ENCODE results near the gene TTC31.

TTC31 gene

DNA sequence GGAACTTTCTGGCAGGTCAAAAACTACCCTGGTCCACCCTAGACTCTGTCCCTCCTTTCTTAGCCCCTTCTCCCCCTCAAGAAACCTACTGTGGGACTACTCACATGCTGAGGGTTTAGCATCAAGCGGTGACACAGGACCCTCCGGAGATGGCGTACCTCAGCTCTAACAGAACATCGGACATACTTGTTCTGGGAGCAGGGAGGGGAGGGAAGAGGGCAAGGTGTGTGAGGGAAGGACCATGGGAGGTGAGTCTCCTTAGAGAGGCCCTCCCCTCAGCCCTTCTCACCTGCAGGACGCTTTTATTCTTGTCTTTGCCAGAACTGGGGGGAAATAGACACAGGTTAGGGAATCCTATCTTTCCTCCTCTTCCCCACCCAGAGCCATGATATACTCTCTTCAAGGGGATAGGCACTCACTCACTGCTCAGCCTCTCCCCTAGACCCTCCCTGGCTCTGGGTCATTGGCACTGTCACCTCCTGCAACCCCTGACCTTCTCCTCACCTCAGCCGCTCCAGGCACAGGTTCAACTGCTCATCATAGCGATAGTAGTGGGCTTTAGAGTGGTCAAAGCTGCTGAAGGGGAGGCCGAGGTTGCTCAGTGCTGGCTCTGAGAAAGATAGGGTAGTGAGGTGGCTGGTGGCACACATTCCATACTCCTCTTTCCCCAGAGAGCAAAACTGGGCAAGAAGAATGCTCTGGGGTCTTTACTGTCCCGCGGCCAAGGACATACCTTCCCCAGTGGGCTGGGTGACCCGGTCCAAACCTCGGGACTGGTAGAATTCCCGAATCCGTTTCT is 22.8 kb downstream of the TTC31 start:
- no peak for DNase-seq

DNA sequence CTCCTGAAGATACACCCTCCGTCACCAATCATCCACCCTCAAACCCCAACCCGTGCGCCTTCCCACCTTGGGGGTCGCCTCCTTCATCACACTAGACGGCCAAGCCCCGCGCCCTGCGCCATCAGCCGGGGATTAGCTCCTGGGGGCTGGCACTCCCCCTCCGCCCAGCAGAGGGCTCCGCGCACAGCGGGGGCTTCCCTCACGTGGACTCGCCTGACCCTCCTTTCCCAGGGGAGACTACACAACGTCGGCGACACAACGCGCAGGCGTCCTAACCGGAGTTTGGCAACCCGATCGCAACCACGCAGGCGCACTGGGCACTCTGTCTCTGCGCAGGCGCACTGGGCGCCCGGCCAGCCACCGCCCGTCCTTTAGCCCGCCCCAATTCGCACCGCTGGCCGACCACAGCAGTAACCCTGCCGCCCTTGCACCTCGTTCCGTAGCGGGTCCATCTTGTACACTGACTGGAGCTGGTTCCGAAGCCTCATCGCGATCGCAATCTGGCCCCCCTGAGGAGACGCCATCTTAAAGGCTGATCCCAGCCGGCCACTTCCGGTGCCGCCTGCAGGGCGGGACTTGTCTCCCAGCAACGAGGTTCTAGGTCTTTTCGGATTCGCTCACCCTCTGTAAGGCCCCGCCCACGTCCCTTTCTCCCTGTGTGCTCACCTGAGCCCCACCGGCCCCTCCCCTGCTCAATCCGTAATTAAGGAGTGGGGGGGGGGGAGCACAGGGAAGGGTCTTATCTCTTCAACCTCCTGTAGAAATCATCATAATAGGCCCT is 24.5 kb downstream of the TTC31 start, which contains the start of gene PCGF1:
Gene PCGF1, minus strand, starts transcription at position 551 of the 781 bp plus-strand sequence. Its CDS starts 27 bp downstream, at position 524.
- peak; percentile 99 for DNase-seq

DNA sequence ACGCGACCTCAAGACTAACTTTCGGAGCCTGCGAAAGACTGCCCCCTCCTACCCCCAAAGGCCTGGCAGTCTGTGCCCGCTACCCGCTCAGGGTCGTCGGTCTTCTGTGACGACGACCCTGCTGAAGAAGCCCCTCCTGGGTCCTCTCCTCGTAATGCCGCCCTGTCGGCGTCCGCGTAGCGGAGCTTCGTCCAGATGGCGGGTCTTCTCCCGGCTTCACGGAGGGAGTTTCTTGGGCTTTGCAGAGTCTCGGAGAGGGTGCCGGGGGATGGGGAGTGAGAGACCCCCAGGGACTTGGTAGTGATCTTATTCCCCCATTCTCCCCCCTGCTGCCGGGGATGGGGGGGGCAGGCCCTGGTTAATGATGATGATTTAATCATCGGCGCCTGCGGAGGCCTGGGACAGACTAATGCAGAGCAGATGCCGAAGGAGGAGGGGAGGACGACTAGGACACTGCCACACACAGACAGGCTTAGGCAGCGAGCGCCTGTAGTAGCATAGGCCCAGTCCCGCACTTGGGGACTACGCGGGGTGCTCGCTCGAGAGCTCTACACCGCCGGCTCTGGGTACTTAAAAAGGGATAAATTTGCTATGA is 25.1 kb downstream of the TTC31 start:
- peak; percentile 79 to 83 for DNase-seq

GRCh38 chr2:74510272-74510671 is 27.4 kb downstream of the TTC31 start:
- DNase-seq, result no peak

DNA sequence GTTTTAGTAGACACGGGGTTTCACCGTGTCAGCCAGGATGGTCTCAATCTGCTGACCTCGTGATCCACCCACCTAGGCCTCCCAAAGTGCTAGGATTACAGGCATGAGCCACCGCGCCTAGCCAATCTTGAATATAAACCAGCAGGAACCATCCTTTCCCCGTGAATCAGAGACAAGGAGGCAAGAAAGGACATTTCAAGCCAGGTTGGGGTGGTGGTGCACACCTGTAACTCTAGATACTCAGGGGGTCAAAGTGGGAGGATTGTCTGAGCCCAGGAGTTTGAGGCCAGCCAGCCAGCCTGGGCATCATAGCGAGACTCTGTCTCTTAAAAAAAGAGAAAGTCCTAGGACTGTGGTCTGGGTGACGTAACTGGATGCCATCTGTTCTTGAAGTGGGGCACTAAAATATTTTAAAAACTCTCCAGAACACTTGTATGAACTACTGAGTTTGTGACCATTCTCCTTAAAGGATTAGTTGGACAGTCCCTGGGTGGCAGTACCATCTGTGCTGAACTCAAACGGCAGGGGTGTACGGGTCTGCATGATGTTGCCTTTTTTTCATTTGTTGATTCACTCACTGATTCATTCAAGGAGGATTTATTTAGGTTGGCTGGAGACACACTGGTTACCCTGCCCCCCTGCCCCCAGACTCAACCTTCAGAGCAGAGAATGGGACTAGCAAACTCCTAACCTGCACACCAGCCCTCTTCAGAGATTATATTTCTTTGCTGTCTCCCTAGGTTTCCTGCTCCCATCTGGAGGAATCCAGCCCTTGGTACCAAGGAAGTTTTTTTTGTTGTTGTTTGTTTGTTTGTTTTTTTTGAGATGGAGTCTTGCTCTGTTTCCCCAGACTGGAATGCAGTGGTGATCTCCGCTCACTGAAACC is 28.5 kb downstream of the TTC31 start:
- peak; percentile 85 to 93 for DNase-seq

GRCh38 chr2:74512744-74513604 is 30.1 kb downstream of the TTC31 start:
- DNase-seq, result peak; percentile 9 to 51

- DNase-seq, result peak in 1 of 2 experiments; percentile 49
Measured at GRCh38 chr2:74513605-74514367, 30.9 kb downstream of the TTC31 start.

- peak; percentile 35 to 59 for DNase-seq
Measured at GRCh38 chr2:74514368-74515270, 31.7 kb downstream of the TTC31 start, which contains the start of gene TLX2. TLX2 (plus strand) TSS chr2:74514450; CDS start chr2:74514807, 357 bp downstream.

GRCh38 chr2:74515271-74515980 is 32.5 kb downstream of the TTC31 start:
- DNase-seq, result no peak

GRCh38 chr2:74515981-74516633 is 33.2 kb downstream of the TTC31 start:
- DNase-seq, result peak in 1 of 2 experiments; percentile 18

GRCh38 chr2:74516650-74517049 is 33.8 kb downstream of the TTC31 start:
- no peak for DNase-seq

- no peak for DNase-seq
Measured at GRCh38 chr2:74522516-74522915, 39.6 kb downstream of the TTC31 start.

DNA sequence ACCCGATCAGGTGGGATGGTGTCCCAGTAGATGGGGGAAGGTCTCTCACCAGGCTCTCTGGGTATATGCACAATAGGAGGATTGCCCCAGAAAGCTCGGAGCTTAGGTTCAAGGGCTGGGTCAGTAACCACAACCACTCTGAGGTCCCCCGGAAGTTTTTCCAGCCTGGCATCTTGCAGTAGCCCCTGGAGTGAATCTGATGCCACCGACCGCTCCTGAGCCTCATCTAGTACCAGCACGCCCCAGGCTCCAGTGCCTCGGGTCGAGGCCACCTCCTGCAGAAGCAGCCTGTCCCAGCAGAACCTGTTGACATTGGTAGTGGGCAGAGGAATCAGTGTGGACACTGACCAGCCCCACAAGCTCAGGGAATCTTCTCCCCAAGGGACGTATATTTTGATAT is 41.1 kb downstream of the TTC31 start:
- DNase-seq, result no peak

- DNase-seq, result no peak
Measured at GRCh38 chr2:74524955-74525716, 42.3 kb downstream of the TTC31 start.

DNA sequence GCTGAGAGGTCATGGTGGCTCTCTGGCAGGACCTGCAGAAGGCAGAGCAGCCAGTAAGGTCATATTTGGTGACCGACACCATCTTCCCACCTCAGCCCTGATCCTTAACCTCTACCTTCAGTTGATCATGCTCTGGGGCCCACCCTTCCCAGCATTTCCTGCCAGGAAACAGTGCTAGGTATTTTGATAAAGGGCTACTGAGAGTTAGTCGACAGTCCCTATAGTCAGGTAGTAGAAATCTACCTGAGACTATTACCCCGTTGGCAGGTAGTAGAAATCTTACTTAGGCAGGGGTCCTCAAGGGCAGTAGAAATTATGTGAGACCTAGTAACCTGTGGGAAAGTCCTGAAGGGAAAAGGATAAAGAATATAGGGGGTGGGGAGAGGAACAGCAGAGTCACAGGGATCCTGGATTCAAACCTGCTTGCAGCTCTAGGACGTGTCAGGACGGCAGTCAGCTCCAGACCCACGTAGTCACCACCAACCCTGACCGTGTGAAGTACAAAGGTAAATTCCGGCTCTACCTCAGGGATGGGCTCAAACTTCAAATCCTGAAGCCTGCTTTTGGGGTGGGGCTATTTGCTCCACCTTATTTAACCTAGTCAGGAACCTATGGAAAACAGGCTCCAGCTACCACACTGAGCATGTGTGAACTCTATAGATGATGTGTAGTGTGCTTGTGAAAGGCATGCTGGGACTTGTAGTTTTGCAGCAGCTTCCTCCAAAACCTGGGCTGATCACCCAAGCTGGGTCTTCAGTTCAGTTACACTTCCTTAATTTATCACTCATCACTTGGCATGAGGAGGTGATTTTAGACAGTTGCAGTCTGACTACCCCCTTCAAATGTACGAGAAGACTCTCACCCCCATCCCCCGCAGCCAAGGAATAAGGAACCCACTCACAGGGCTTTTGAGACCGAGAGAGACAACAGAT is 43.1 kb downstream of the TTC31 start, which contains the start of gene DQX1:
Gene DQX1, minus strand, starts transcription at position 515 of the 932 bp plus-strand sequence. Its CDS starts 502 bp downstream, at position 13.
- peak in 1 of 2 experiments; percentile 20 for DNase-seq

DNA sequence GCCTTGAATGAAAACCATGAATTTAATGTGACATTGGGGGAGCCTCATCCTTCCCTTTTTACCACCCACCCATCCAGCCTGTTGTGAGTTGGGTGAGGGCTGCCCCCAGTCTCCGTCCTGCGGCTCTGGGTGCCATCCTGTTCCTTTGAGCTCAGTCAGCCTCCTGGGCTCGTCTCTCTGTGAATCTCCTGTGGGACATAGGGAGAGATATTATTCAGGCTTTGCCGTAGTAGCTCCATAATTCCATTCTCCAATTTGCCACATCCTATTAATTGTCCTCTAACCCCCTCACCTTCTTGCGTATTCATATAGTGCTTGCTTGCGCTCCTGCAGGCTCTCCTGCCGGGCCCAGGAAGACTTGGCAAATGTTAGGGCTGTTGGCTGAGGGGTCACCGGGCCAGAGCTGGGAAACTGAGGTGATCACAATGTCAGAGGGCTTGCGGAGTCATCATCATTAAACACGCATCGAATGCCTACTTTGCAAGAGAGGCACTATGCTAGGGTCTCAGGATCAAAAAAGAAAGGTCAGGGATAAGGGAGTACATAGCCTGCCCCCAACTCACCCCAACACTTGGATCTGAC is 43.9 kb downstream of the TTC31 start:
- no peak for DNase-seq

Data from NCI-H524 (cell line).